Ishikawa (cell line): ENCODE measurements around the gene ATP11C.

Experiments
- CEBPB ChIP-seq: IDR thresholded peaks from 2 replicates; pipeline ENCODE4 v1.6.1; 2012
- CREB1 ChIP-seq: IDR thresholded peaks from 2 replicates; pipeline ENCODE4 v1.6.1; 2012; ENCODE audit warnings: low read depth
- NFIC ChIP-seq: IDR thresholded peaks from 2 replicates; pipeline ENCODE4 v1.6.1; 2012
- TAF1 ChIP-seq: IDR thresholded peaks from 2 replicates; pipeline ENCODE4 v1.6.1; 2012; ENCODE audit warnings: low read depth, mild to moderate bottlenecking
- TF ChIP-seq, protein P1 (sequence below): IDR thresholded peaks from 2 replicates; pipeline ENCODE4 v1.6.1; 2012
- TF ChIP-seq, protein P2 (sequence below): IDR thresholded peaks from 2 replicates; pipeline ENCODE4 v1.6.1; 2012; ENCODE audit warnings: low read depth, mild to moderate bottlenecking

GRCh38 chrX:139720136-139720535, 212.7 kb downstream of the ATP11C start:
- TF ChIP-seq, protein P1, sequence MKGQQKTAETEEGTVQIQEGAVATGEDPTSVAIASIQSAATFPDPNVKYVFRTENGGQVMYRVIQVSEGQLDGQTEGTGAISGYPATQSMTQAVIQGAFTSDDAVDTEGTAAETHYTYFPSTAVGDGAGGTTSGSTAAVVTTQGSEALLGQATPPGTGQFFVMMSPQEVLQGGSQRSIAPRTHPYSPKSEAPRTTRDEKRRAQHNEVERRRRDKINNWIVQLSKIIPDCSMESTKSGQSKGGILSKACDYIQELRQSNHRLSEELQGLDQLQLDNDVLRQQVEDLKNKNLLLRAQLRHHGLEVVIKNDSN: no peak
- TF ChIP-seq CEBPB: no peak
- TF ChIP-seq, protein P2, sequence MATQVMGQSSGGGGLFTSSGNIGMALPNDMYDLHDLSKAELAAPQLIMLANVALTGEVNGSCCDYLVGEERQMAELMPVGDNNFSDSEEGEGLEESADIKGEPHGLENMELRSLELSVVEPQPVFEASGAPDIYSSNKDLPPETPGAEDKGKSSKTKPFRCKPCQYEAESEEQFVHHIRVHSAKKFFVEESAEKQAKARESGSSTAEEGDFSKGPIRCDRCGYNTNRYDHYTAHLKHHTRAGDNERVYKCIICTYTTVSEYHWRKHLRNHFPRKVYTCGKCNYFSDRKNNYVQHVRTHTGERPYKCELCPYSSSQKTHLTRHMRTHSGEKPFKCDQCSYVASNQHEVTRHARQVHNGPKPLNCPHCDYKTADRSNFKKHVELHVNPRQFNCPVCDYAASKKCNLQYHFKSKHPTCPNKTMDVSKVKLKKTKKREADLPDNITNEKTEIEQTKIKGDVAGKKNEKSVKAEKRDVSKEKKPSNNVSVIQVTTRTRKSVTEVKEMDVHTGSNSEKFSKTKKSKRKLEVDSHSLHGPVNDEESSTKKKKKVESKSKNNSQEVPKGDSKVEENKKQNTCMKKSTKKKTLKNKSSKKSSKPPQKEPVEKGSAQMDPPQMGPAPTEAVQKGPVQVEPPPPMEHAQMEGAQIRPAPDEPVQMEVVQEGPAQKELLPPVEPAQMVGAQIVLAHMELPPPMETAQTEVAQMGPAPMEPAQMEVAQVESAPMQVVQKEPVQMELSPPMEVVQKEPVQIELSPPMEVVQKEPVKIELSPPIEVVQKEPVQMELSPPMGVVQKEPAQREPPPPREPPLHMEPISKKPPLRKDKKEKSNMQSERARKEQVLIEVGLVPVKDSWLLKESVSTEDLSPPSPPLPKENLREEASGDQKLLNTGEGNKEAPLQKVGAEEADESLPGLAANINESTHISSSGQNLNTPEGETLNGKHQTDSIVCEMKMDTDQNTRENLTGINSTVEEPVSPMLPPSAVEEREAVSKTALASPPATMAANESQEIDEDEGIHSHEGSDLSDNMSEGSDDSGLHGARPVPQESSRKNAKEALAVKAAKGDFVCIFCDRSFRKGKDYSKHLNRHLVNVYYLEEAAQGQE: no peak
- TF ChIP-seq NFIC: no peak
- TF ChIP-seq CREB1: no peak
- no peak for TF ChIP-seq TAF1
